ENCODE data around the gene UTRN.

GRCh38 chr6:144304223-144304848 lies 19.2 kb downstream of the UTRN start:
- TF ChIP-seq SUZ12 (IDR thresholded peaks at IDR 0.05) (no peak), FOXA1 (IDR thresholded peaks at IDR 0.05) (no peak), LEF1 (IDR thresholded peaks at IDR 0.05; ENCODE audit: borderline replicate concordance) (no peak)
